Hematopoietic multipotent progenitor cell treated with erythropoietin and hydrocortisone succinate and interleukin-3 and kit ligand, for 6 days (in vitro differentiated cells): Measurements from ENCODE around the gene CAVIN2.

Experiments used
- DNase-seq: peaks from one replicate; pipeline ENCODE4 v3.0.0-alpha.2; 2015

CAVIN2 gene, protein sequence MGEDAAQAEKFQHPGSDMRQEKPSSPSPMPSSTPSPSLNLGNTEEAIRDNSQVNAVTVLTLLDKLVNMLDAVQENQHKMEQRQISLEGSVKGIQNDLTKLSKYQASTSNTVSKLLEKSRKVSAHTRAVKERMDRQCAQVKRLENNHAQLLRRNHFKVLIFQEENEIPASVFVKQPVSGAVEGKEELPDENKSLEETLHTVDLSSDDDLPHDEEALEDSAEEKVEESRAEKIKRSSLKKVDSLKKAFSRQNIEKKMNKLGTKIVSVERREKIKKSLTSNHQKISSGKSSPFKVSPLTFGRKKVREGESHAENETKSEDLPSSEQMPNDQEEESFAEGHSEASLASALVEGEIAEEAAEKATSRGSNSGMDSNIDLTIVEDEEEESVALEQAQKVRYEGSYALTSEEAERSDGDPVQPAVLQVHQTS

DNA sequence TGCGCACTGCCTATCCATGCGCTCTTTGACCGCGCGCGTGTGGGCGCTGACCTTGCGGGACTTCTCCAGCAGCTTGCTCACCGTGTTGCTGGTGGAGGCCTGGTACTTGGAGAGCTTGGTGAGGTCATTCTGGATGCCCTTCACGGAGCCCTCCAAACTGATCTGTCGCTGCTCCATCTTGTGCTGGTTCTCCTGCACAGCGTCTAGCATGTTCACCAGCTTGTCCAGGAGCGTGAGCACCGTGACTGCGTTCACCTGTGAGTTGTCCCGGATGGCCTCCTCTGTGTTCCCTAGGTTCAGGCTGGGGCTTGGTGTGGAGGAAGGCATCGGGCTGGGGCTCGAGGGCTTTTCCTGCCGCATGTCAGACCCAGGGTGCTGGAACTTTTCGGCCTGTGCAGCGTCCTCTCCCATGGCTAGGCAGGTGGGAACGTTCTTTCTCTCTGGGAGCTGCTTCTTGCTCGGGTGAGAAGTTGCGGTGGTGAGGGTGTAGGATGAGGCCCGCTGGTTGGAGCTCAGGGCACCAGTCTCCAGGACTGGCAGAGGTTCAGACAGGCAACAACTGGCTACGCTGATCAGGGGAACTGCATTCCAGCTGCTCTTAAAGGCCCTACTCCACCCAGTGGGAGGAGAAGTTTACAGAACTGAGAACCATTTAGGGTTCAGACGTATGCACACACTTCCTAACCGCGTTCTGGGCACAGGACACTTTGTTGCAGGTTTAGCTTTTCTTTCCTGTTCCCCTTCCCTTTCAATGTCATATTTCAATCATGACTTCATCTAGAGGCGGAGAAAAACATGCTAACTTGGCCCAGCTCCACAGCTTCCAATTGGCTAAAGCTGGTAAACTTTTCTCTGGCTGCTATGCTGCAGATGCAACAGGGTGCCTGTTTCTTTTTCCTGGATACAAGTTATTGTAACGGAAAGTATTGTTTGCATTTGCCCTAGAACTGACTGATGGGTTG, at the start of gene CAVIN2:
Gene CAVIN2, minus strand, starts transcription at position 574 of the 962 bp plus-strand sequence. Its CDS starts 163 bp downstream, at position 411.
- DNase-seq: peak; percentile 88

DNA sequence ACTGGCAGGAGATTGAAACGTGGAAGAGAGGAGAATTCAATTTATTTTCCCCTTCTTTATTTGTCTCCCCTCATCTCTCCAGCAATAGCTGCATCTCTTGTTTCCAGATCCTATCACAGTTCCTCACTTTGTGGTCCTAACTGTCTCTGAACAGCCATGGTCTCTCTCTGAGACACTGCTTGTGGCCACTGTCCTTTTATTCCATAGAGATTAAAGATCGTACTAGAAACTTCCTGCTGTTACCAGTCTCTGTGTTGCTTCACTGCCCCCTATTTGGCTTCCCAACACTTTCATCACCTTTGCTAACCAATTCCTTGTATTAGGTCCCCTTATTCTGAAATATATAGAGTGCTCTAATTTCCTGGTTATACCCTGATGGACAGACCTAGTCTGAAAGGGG, 48.9 kb upstream of the CAVIN2 start:
- no peak for DNase-seq

DNA sequence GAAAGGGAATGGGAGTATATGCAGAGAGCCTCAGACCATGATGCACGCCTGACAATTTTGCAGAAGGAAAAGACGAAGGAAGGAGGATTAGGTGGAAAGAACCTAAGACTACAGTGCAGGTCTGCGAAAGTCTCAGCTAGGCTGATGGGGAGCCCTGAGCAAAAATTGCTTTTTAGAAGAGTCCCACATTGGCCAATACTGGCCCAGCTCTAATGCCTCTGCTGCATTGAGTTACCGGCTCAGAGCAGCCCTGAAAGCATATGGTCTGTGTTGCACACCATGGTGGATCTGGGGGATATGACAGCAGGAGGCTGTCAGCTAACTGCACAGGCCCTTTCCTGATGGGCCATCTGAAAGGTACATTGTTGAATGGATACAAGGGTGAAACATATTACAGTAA, 48.3 kb upstream of the CAVIN2 start:
- DNase-seq: no peak

DNA sequence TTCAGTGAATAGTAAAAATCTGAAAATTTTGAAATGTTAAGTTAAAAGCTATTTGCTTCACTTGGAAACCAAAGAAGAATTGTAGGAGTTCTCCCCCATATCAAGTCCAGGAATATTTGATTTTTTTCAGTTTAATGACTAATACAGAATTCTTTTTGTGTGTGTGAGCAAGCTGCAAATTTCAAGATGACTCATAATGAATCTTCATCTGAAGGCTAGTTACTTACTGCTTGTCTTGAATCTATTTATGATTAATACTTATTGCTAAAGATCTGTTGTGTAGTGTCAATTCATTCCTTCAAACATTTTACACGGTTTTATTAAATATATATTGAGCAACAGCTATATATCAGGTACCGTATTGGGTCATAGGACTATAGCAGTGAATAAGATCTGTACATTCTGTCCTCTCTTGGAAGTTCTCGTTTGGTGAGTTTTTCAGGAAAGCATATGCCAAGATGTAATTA, 47.8 kb upstream of the CAVIN2 start:
- no peak for DNase-seq

DNA sequence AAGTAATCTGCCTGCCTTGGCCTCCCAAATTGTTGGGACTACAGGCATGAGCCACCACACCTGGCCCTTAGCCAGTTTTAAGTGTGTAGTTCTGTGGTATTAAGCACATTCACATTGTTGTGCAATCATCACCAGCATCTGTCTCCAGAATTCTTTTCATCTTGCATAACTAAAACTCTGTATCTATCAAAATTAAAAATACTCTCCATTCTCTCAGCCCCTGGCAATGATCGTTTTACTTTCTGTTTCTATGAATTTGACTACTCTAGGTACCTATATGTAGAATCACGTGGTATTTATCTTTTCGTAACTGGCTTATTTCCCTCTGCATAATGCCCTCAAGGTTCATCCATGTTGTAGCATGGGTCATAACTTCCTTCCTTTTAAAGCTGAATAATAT, 45.5 kb upstream of the CAVIN2 start:
- DNase-seq: peak; percentile 49

DNA sequence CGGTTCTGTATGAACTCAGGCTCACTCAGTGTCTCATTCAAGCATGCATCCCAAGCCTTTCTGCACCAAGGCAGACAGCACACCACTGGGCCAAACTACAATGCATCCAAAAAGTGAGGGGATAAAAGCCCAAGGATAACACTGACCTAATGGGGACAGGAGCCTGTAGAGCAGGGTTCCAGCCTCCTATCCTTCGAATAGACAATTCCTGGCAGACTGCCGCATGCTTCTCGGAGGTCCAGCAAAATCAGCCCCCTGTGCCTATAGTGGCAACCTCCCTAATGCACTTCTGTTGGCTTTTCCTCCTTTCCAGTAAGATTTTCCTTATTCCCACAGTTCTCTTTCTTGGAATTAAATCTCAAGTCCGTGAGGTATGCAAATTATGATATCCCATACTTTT, 44.8 kb upstream of the CAVIN2 start:
- DNase-seq: no peak

DNA sequence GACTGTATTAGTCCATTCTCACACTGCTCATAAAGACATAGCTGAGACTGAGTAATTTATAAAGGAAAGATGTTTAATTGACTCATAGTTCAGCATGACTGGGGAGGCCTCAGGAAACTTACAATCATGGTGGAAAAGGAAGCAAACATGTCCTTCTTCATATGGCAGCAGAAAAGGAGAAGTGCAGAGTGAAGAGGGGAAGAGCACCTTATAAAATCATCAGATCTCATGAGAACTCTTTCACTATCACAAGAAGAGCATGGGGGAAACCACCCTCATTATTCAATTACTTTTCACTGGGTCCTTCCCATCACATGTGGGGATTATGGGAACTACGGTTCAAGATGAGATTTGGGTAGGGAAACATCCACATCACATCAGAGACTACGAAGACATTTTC, 43.0 kb upstream of the CAVIN2 start:
- no peak for DNase-seq

DNA sequence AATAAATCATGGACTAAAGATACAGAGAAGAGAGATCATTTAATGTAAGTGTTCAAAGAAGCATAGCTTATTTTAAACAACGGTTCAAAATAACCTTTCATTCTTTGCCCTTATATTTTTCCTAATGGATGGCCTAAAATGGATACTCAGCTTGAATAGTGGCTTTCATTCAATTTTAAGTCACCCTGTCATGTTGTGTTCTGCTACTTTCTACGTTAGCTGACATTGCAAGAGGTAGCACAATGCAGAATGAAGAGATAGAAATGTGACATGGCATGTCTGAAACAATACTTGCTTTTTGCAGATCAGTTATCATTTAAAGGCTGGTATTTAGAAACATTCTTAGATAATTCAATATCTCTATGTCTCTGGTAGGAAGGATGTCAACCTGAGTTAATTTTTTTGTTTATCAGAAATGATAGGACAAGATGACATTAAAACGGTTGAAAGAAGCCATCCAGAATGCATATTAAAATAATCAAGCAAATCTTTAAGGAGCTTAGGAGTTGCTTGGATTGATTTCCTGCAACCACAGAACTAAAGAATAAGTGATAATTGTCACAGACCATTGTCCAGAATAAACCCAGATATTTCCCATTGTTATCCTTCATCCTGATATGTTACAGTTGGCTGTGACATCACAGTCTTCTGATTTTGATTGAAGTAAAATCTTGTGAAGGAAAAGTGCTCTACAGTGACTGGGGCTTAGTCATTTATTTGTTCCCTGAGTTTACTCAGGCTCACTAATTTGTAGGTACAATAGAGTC, 41.7 kb upstream of the CAVIN2 start:
- DNase-seq: no peak

DNA sequence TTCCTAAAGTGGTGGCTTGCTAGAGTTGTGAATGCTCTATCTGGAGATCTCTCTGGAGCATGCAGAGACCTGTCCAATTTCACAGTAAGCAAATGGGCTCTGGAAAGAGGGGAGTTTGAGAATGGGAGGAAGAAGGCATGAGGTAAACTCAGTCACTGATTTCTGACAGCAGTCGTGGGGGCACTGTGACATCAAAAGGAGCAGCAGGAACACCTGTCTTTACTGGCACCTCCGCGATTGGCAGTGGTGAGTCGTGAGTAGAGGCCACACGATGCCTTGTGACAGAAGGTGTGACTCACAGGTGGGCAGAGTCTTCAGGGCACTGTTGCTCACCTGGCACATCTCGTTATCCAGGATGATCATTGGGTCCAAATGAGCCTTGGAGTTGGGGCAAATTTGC, 38.8 kb upstream of the CAVIN2 start:
- no peak for DNase-seq

DNA sequence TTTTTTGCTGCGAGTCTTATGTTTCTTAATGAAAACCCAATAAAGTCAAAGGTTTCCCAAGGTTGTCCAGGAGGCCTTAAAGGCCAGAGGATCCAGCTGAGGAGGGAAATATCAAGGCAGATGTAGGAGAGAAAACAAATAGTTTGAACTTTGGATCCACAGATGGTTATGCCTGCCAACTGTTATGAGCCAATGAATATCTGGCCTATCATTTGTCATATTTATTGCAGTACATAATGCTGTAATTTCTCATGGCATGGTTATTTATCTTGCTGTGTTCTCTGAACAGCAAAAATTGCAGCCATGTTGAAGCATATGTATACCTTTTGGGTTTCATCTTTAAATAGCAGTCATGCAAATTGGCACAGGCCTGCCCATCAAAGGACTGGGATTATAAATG, 38.2 kb upstream of the CAVIN2 start:
- DNase-seq: no peak

DNA sequence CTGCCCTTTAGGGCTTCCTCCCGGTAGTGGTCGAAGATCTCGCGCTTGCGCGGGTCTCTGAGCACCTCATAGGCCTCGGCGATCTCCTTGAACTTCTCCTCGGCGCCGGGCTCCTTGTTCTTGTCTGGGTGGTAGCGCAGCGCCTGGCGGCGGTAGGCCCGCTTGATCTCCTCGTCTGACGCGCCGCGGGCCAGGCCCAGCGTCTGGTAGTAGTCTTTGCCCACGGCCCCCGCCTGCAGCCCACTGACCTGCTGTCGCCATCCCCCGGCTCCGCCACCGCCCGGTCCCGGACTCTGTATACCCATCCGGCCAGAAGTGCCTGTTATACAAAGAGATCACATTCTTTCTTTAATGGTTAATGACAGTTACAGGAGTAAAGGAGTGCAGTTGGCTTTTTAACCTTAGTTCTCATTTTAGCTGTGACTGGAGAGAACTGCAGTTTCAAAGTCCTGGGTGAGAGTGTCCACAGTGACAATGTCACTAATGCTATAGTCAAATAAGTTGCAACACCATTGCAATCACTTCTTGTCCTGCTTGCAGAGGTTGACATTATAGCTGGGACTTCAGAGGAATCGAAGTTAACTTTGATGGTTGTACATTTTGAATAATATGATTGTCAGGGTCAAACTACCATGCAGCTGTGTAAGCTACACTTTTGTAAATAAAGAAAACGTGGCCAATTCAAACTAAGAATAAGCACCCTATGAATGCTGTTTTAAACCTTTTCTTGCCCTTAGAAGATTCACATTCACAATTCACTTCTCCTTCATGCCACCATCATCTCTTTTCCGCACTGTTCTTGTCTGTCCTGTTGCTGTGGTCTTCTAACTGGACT, 35.3 kb upstream of the CAVIN2 start:
- DNase-seq: no peak

DNA sequence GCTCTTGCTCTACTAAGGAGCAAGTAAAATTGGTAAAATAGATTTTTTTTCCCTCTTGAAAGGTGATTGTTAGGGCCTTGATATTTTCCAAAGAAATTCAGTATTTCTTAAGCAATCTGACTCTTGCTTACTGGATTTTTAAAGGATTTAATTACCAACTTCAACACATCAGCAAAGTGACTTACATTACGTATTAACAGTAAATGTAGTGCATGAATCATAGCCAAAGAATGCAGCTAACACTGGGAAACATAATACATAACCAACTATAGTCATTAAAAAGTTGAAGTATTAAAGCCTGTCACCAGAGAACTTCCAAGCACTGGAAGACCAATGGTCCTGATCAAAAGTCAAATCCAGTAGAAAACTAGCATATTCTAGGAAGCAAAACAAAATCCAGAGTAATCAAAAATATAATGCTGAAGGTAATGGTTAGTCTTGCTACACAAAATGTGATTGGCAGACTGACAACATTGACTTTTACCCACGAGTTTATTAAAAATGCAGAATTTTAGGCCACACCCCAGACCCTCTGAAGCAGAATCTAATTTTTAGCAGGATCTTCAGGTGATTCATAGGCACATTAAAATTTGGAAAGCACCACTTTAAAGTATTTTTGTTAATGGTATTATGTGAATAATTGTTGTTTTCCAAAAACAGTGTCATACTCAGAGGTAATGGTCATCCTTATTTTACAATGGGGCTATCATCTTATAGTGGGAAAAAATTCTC, 31.8 kb upstream of the CAVIN2 start:
- no peak for DNase-seq

DNA sequence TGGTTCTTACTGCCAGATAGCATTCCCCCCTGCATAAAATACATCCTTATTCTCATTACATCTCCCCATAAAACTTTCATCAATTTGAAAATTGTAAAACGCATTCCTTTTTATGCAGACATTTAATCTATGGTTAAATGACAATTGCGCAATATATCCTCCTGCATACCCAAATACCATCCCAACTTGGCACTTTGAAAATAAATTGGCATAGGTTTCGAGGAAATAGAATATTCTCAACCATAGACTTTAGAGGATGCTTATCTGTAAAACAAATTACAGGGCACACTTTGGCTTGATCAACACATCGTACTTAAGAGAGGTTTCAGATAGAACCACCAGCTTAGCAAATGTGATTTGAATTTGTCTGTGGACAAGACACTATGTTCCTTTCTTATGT, 31.0 kb upstream of the CAVIN2 start:
- DNase-seq: no peak

DNA sequence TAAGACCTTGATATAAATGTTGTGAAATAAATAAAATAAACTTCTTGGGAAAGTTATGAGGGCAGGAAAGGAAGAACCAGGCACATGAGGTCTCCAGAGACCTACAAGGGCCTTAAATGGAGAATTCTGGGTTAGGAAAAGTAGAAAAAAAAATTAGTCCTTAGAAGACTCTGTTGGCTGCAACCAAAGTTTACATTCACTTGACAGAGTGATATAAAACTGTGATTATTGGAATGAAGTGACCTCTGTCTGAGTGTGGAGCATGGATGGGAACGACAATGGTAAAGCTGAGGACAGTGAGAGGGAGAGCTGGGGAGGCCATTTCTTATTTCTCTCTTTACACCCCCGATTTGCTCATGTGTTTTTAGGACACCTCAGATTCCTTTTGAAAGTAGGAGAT, 29.0 kb upstream of the CAVIN2 start:
- no peak for DNase-seq

DNA sequence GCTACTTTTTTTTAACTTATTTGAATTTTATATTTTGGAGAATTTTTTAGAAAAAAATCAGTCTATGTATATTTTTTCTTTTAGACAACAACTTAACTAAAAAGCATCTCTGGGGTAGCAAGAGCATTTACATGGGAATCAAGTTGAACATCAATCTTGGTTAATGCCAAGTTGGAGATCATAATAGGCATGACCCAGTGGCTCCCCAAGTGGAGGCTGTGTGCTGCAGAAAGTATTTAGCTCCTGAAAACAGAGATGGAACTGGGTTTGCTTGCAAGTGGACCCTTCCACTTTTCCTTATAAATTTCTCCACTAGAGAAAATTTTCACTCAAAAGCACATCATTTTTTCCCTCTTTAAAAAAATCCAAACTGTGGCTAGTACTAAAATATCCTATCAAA, 23.9 kb upstream of the CAVIN2 start:
- no peak for DNase-seq

DNA sequence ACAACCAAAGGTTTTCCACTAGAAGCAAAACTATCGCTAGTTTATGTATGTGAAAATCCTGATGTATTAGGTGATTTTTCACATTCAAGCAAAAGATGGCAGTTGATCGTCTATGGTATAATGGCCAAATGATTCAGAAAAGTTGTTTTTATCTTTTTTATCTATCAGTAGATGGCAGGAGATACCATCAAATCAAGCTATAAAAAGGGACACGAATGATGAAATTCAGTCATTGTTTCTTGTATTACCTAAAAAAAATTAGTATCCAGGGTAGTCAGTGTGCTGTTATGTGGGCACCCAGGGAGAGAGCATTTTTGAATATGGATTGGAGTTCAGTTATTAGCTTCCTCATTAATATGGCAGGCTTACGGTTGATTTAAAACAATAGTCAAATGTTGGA, 22.9 kb upstream of the CAVIN2 start:
- no peak for DNase-seq

DNA sequence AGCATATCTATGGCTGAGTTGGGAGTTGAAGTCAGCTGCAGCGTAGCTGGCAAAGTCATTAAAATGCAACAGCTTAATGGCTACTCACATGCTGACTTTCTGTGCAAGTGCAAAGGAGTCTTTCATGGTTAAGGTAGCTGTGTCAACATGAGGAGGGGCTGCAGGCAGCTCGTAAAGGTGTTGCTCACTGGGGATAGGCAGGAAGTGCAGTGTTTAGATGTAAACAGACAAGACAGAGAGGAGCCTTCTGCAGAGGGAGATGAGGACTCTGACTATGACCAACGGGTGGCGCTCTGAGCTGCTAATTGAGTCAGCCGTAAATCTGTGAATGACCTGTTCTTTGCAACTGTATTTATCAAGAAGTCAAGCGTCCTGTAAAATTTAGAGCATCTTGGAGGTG, 22.3 kb upstream of the CAVIN2 start:
- peak; percentile 19 for DNase-seq

DNA sequence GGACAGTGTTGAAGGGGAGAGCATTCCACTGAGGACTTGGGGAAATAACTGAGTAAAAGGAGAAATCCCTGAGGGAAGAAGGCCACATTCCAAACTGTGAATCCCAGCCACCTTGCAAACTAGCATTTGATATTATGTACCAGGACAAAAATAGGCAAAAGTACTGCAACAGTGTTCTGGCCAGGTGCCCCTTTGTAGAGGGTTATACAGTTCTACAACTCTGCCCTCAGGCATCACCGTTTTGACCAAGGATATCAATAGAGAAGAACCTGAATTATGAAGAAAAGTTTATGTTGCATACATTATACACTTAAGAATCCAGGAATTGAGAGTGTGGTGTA, 20.6 kb upstream of the CAVIN2 start:
- no peak for DNase-seq

DNA sequence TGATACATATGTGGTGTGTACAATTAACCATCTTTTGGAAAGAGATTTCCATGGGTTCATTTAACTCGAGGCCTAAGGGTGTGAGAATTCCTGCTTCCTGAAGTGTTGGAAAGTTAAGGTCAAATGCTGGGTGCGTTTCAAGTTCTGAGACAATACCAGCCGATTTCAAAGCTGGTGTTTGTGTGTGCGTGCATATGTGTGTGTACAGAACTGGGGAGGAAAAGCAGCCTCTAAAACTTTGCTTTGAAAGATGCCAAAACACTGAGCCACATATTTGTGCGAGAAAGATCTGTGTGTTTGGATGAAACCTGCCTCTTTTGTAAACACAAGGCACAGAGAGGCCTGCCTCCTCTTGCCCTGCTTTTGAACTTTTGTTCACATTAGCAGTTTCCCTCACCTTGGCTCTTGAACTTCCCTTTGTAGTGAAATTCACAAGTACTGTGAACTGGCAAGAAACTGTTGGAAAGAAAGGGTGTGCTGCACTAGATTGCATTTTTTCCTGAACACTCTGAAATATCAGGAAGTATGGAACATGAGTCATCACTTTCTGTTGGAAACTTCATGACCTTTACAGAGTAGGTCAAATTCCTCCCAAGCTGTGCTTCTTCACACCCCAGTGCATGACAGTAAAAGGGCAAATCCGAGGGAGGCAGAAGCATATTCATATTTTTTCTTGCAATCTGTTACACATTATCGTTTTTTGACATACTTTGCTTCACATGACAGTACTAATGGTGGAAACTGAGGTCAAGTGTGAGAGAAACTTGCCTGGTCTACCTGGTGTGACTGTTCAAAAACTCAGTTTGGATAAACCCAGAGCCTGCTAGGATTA, 20.0 kb upstream of the CAVIN2 start:
- no peak for DNase-seq

DNA sequence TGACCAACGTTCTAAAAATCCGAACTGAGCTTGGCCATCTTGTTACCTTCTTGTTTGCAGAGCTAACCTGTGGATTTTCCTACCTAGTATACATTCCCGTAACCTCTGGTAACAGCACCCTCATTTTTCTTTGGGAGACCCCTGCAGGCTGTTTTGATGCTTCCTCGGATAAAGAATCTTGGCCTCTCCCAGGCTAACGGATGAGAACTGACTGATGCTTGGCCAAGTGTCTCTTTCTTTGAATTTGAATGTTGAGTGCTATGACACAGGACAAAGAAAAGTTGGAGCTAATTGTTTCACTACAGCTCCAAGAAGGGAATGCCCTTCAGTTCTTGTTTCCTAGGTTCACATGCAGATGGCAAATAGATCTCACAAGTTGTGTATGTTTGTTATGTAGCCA, 19.3 kb upstream of the CAVIN2 start:
- no peak for DNase-seq
